ENCODE data around the gene LRP2. TPM values are rescaled to one million over a fixed set of nuclear protein-coding genes. Genes with fewer than 3 reads are reported as not detected.

Gene LRP2
- not detected in 2 replicates for total RNA-seq

DNA sequence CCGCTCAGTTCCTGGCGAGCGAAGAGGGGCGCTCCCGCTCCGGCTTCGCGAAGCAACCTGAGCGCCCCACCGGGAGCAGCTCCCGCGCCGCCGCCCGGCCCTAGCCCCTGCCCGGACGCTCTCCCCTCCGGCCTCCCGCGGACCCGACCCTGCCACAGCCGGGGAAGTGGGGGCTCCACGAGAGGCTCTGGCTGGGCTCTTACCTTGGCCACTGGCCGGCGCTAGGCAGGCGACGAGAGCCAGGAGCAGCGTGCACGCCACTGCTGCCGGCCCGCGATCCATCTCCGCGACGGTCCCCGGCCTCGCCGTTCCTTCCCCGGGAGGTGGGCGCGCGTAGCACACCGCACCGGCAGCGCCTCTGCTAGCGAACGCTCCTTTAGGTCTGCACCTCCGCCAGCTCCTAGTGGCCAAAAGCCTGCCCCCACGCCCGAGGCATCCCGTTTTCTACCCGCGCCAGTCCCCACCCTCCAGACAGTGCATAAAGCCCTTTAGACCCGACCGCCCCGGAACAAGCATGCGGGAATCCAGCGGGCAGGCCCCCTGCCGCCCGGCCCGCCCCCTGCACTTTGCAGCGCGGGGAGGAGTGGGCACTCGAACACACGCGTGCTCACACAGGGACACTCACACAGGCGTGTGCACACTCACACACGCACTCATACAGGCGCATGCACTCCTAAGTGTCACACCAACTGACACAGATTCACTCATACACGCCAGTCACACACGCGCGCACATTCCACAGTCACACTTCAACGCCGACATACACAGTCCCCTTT lies at the start of gene LRP2:
LRP2 (minus strand) TSS at position 417 of the 776 bp plus-strand sequence; CDS start at position 282, 135 bp downstream.

Other genes with a start within 250 kb of the LRP2 start
- 6.0 and 6.6 TPM in 2 replicates for gene BBS5, start 117.0 kb upstream of the LRP2 start, total RNA-seq
- 0.33 and 0.50 TPM in 2 replicates for gene KLHL41, start 147.2 kb upstream of the LRP2 start, total RNA-seq
- 14.3 and 14.5 TPM in 2 replicates for gene FASTKD1, start 211.3 kb upstream of the LRP2 start, total RNA-seq
- 33.3 and 39.9 TPM in 2 replicates for gene PPIG, start 221.8 kb upstream of the LRP2 start, total RNA-seq